Measurements from ENCODE around the gene DOCK11.
"Not testable (repeated sequence)": the region's sequence is repeated elsewhere in the genome, so short reads cannot be mapped to it uniquely, and the experiment has no call there.

DOCK11 gene

GRCh38 chrX:118565853-118566252 is 70.2 kb downstream of the DOCK11 start:
- DNase-seq (ENCODE audit: extremely low read depth in 1 of 2, low read depth in 1 of 2) = no peak

DNA sequence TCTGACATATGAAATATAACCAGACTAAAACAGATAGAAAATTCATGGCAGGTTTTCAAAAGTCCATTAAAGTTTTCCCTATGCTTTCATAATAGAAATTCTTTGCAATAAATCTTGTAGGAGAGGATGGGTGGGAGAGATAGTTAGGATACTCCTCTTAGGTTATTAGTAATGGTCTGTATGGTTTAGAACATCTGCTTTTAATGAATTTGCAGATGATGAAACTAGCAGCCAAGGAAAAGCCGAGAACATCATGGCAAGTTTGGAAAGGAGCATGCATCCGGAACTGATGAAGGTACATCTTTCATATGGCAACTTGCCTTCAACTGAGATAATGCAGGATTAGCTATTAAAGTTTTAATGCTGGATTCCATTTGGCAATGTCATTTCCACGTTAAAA is 70.7 kb downstream of the DOCK11 start:
- DNase-seq (ENCODE audit: extremely low read depth in 1 of 2, low read depth in 1 of 2) = no peak

GRCh38 chrX:118569676-118570075 is 74.1 kb downstream of the DOCK11 start:
- no peak for DNase-seq (ENCODE audit: extremely low read depth in 1 of 2, low read depth in 1 of 2)

DNA sequence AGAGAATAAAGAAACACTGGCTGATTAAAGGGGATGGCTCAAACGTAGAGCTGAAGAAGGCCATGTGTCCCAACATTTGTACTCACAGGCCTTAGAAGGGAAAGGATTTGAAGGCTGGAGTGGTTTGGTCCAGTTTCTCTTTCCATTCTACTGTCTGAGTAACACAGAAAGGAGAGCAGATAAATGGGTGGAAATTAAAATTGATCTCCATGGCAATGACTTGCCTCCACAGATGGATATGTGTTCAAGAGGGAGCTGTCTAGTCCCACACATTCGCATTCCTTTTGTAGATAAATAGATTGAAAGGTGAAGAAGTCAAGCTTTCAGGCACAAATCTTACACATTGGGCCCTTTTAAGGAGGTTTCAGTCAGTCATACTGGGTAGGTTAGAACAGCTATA is 74.6 kb downstream of the DOCK11 start:
- no peak for DNase-seq (ENCODE audit: extremely low read depth in 1 of 2, low read depth in 1 of 2)

GRCh38 chrX:118571836-118572235 is 76.2 kb downstream of the DOCK11 start:
- no peak for DNase-seq (ENCODE audit: extremely low read depth in 1 of 2, low read depth in 1 of 2)

GRCh38 chrX:118574666-118575065 is 79.1 kb downstream of the DOCK11 start:
- DNase-seq (ENCODE audit: extremely low read depth in 1 of 2, low read depth in 1 of 2) = no peak

DNA sequence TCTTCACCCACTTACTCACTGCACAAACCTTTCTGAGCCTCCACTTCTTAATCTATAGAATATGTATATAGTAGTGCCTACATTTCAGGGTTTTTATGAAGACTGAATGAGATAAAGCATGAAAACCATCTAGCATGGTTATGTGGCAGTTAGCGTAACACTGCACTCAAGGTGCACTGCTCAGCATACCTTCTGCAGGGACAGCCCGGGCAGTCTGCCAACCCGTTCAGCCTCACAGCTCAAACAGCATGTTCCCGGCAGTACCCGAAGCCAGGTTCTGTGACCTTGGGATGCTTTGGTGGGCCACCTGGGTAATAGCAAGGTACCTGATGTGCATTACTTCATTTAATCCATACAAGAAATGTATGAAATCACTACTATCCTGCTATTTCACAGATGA is 81.4 kb downstream of the DOCK11 start:
- no peak for DNase-seq (ENCODE audit: extremely low read depth in 1 of 2, low read depth in 1 of 2)

GRCh38 chrX:118579417-118579816 is 83.8 kb downstream of the DOCK11 start:
- DNase-seq (ENCODE audit: extremely low read depth in 1 of 2, low read depth in 1 of 2) = no peak

DNA sequence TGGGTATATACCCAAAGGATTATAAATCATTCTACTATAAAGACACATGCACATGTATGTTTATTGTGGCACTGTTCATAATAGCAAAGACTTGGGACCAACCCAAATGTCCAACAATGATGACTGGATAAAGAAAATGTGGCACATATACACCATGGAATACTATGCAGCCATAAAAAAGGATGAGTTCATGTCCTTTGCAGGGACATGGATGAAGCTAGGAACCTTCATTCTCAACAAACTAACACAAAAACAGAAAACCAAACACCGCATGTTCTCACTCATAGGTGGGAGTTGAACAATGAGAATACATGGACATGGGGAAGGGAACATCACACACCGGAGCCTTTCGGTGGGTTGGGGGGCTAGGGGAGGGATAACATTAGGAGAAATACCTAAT is 87.3 kb downstream of the DOCK11 start:
- DNase-seq (ENCODE audit: extremely low read depth in 1 of 2, low read depth in 1 of 2) = not testable (repeated sequence)

- DNase-seq (ENCODE audit: extremely low read depth in 1 of 2, low read depth in 1 of 2) = no peak
Observed at GRCh38 chrX:118583781-118584180, 88.2 kb downstream of the DOCK11 start.

GRCh38 chrX:118585296-118585695 is 89.7 kb downstream of the DOCK11 start:
- DNase-seq (ENCODE audit: extremely low read depth in 1 of 2, low read depth in 1 of 2) = no peak

DNA sequence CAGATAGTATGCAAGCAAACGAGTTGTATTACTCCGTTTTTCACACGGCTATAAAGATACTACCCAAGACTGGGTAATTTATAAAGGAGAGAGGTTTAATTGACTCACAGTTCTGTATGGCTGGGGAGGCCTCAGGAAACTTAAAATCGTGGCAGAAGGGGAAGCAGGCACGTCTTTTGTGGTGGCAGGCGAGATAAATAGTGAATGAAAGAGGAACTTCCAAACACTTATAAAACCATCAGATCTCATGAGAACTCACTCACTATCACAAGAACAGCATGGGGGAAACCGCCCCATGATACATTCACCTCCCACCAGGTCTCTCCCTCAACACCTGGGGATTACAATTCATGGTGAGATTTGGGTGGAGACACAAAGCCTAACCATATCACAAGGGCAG is 90.6 kb downstream of the DOCK11 start:
- not testable (repeated sequence) for DNase-seq (ENCODE audit: extremely low read depth in 1 of 2, low read depth in 1 of 2)

- DNase-seq (ENCODE audit: extremely low read depth in 1 of 2, low read depth in 1 of 2) = no peak
Observed at GRCh38 chrX:118588715-118589114, 93.1 kb downstream of the DOCK11 start.

DNA sequence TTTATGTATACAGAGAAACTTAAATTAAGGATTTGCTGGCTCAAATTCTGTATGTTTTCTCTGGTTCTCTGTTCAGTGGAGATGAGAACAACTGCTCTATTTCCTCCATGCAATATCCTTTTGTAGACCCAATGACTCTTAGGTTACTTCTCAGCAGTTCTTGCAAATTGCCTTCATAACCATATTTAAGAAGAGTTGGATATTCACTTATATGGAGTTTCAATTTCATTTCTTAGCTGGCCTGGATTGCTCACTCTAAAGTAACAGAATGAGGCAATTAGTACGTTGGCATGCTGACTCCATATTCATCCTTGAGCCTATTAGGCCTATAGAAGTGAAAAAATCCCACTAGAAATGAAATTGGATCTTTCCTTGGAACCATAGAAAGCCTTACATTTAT is 93.6 kb downstream of the DOCK11 start:
- DNase-seq (ENCODE audit: extremely low read depth in 1 of 2, low read depth in 1 of 2) = no peak

DNA sequence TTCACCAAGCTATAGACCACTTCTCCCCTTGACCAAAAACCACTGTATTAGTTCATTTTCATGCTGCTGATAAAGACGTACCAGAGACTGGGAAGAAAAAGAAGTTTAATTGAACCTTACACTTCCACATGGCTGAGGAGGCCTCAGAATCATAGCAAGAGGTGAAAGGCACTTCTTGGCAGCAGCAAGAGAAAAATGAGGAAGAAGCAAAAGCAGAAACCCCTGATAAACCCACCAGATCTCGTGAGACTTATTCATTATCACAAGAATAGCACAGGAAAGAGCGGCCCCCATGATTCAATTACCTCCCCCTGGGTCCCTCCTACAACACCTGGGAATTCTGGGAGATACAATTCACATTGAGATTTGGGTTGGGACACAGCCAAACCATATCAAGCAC is 97.8 kb downstream of the DOCK11 start:
- no peak for DNase-seq (ENCODE audit: extremely low read depth in 1 of 2, low read depth in 1 of 2)

GRCh38 chrX:118594697-118595420 is 99.2 kb downstream of the DOCK11 start:
- no peak for DNase-seq (ENCODE audit: extremely low read depth in 1 of 2, low read depth in 1 of 2)

DNA sequence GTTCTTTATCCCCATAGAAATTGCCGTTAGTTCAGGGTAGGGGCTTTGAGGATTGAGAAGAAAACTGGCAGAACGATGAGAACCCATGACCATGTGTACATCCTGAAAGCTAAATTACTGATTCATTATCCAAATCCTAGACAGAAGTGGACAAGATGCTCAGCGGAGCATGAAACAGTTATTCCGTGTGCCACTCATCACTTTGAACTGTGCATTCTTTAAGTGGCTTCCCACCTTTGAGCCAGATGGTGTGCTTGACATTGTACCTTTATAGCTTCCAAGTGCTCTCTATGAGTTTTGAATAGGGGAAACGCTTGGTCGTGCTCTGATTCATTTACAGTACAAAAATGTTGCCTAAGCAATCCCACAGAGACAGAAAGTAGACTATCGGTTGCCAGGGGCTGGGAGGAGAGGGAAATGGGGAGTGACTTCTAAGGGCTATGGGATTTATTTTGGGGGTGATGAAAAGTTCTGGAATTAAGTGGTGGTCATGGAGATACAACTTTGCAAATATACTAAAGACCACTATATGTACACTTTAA is 100.0 kb downstream of the DOCK11 start:
- DNase-seq (ENCODE audit: extremely low read depth in 1 of 2, low read depth in 1 of 2) = no peak

GRCh38 chrX:118596390-118596789 is 100.8 kb downstream of the DOCK11 start:
- no peak for DNase-seq (ENCODE audit: extremely low read depth in 1 of 2, low read depth in 1 of 2)

- peak in 1 of 2 donors; percentile 0 for DNase-seq (ENCODE audit: extremely low read depth in 1 of 2, low read depth in 1 of 2)
Observed at GRCh38 chrX:118603981-118604380, 108.4 kb downstream of the DOCK11 start.

DNA sequence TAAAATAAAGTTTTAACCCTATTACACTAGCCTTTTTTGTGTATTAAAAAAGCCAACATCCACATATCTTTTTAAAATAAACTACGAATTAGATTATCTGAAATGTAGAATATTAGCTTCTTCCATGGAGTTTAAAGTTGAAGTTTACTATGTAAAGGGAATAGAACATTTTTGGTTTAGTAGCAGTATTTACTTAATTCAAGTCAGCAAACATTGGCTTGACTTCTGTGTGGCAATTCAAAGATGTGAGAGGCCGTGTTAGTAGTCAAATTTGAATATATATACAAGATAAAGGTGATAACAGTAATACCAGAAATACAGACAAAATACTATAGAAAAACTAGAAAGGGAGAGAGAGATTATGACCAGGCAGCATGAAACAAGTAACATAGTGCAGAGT is 116.7 kb downstream of the DOCK11 start:
- no peak for DNase-seq (ENCODE audit: extremely low read depth in 1 of 2, low read depth in 1 of 2)

GRCh38 chrX:118614150-118614549 is 118.5 kb downstream of the DOCK11 start:
- no peak for DNase-seq (ENCODE audit: extremely low read depth in 1 of 2, low read depth in 1 of 2)

- no peak for DNase-seq (ENCODE audit: extremely low read depth in 1 of 2, low read depth in 1 of 2)
Observed at GRCh38 chrX:118615141-118615540, 119.5 kb downstream of the DOCK11 start.
